Keratinocyte (primary cell): ENCODE results near the gene SAMD13. TPM values are rescaled to one million over a fixed set of nuclear protein-coding genes. Genes with fewer than 3 reads are reported as not detected.
A peak's percentile ranks its signal among the peaks of the same experiment; 100 is the strongest.

Experiments
- DNase-seq: peaks from one replicate; pipeline ENCODE4 v3.0.0-alpha.2; 2011; ENCODE audit warnings: low read depth, missing footprints, low spot score
- FAIRE-seq: peaks from 2 replicates; lab custom pipeline; 2011; peaks lifted over from hg19 to GRCh38; lab: Jason Lieb, UNC
- H2AFZ ChIP-seq: 2 replicates; pipeline ENCODE4 v1.6.0; 2012; ENCODE audit warnings: low read length, control low read depth, inconsistent platforms; ENCODE audit not compliant: control insufficient read depth
- H3K27ac ChIP-seq: 2 replicates; pipeline ENCODE4 v1.5.1; 2011; ENCODE audit warnings: low read length; ENCODE audit not compliant: control insufficient read depth, insufficient read depth
- H3K27me3 ChIP-seq: 3 replicates; pipeline ENCODE4 v1.6.0; 2011; ENCODE audit warnings: low read length; ENCODE audit not compliant: control insufficient read depth, insufficient read depth; ENCODE audit errors: extremely low read depth
- H3K36me3 ChIP-seq, 2 experiments: 2 replicates in 1 of 2; 3 replicates in 1 of 2; pipeline ENCODE4 v1.5.1; 2011; ENCODE audit warnings: low read length in 2 of 2, mild to moderate bottlenecking in 1 of 2; ENCODE audit not compliant: control insufficient read depth in 2 of 2, insufficient read depth in 2 of 2; ENCODE audit errors: extremely low read depth in 1 of 2
- H3K4me1 ChIP-seq: 3 replicates; pipeline ENCODE4 v1.5.1; 2011; ENCODE audit warnings: low read length; ENCODE audit not compliant: control insufficient read depth, insufficient read depth; ENCODE audit errors: extremely low read depth
- H3K4me2 ChIP-seq: 3 replicates; pipeline ENCODE4 v1.6.0; 2011; ENCODE audit warnings: low read depth, low read length; ENCODE audit not compliant: control insufficient read depth, insufficient read depth; ENCODE audit errors: extremely low read depth
- H3K4me3 ChIP-seq, 3 experiments: fragments of 200-600 bp in 1 of 3; sonication (generic) in 1 of 3; 2 replicates in 2 of 3; 3 replicates in 1 of 3; pipeline ENCODE4 v1.5.1; 2011 to 2016; ENCODE audit warnings: low read length in 3 of 3, mild to moderate bottlenecking in 3 of 3, control low read depth in 2 of 3, inconsistent platforms in 1 of 3, low read depth in 1 of 3, mixed read lengths in 1 of 3, mixed run types in 1 of 3, moderate library complexity in 1 of 3; ENCODE audit not compliant: control insufficient read depth in 2 of 3, insufficient read depth in 2 of 3; ENCODE audit errors: extremely low read depth in 1 of 3
- H3K79me2 ChIP-seq: 2 replicates; pipeline ENCODE4 v1.6.0; 2012; ENCODE audit warnings: low read length; ENCODE audit not compliant: control insufficient read depth, insufficient read depth
- H3K9ac ChIP-seq: 3 replicates; pipeline ENCODE4 v1.6.0; 2011; ENCODE audit warnings: low read length; ENCODE audit not compliant: control insufficient read depth, insufficient read depth; ENCODE audit errors: extremely low read depth
- H3K9me1 ChIP-seq: 3 replicates; pipeline ENCODE4 v1.6.0; 2011; ENCODE audit warnings: low read length; ENCODE audit not compliant: control insufficient read depth, insufficient read depth; ENCODE audit errors: extremely low read depth
- H3K9me3 ChIP-seq: 2 replicates; pipeline ENCODE4 v1.5.1; 2012; ENCODE audit warnings: low read depth, low read length; ENCODE audit not compliant: control insufficient read depth
- H4K20me1 ChIP-seq: 3 replicates; pipeline ENCODE4 v1.6.0; 2011; ENCODE audit warnings: low read length; ENCODE audit not compliant: control insufficient read depth, insufficient read depth; ENCODE audit errors: extremely low read depth
- EZH2 ChIP-seq: IDR thresholded peaks from one replicate; pipeline ENCODE4 v1.6.1; 2012; ENCODE audit warnings: inconsistent platforms, mild to moderate bottlenecking, low read length, moderate library complexity
- dilution Hi-C: fragments of 300-500 bp; cut with MboI; formaldehyde crosslinking; loops from one replicate; pipeline ENCODE4 v1.7.0; 2020; ENCODE audit warnings: low sequenced_read_pairs; ENCODE audit not compliant: extremely low pct_ligation_motif_present
- polyA plus RNA-seq, 5 experiments: library from polyadenylated mRNA; depleted of rRNA in 3 of 5; stranded (reverse) in 3 of 5; stranded (forward) in 1 of 5; unstranded in 1 of 5; fragments of >200 nt; gene quantifications; 1 replicate in 1 of 5; 2 replicates in 3 of 5; 3 replicates in 1 of 5; pipeline versions ENCODE4 v1.2.1 to v1.2.3, GENCODE V29; 2011 to 2012; ENCODE audit warnings: missing spikeins in 2 of 5, low read depth in 1 of 5, low replicate concordance in 1 of 5
- TF ChIP-seq, protein P1 (sequence below), 3 experiments: IDR thresholded peaks in 1 of 3; conservative IDR thresholded peaks in 1 of 3; optimal IDR thresholded peaks in 1 of 3; 2 replicates in 2 of 3; 3 replicates in 1 of 3; pipeline versions ENCODE3 to v1.5.1; 2011; ENCODE audit warnings: low read length in 3 of 3, mild to moderate bottlenecking in 3 of 3, moderate library complexity in 2 of 3, control low read depth in 1 of 3, inconsistent platforms in 1 of 3; ENCODE audit not compliant: insufficient read depth in 2 of 3; ENCODE audit errors: extremely low read depth in 1 of 3

SAMD13 gene
- polyA plus RNA-seq, 1 donor (not counting 4 experiments of a cell fraction or from before 2014, with no cell fraction given) = 0.75 TPM

- DNase-seq (no peak), FAIRE-seq (no peak)
- no peak overlapping the region for H3K4me3 ChIP-seq
- no peaks in the 10 kb centered on the region for H3K4me1 ChIP-seq
- H3K4me2 ChIP-seq = no peak overlapping the region
- H3K79me2 ChIP-seq = no peaks in the 10 kb centered on the region
- H3K27ac ChIP-seq = no peak overlapping the region
- H3K9ac ChIP-seq = no peak overlapping the region
- H3K9me1 ChIP-seq = no peaks in the 10 kb centered on the region
- no peaks in the 10 kb centered on the region for H3K9me3 ChIP-seq
- H3K27me3 ChIP-seq = no peaks in the 10 kb centered on the region
- dilution Hi-C loops = no loop called here
- TF ChIP-seq, protein P1, sequence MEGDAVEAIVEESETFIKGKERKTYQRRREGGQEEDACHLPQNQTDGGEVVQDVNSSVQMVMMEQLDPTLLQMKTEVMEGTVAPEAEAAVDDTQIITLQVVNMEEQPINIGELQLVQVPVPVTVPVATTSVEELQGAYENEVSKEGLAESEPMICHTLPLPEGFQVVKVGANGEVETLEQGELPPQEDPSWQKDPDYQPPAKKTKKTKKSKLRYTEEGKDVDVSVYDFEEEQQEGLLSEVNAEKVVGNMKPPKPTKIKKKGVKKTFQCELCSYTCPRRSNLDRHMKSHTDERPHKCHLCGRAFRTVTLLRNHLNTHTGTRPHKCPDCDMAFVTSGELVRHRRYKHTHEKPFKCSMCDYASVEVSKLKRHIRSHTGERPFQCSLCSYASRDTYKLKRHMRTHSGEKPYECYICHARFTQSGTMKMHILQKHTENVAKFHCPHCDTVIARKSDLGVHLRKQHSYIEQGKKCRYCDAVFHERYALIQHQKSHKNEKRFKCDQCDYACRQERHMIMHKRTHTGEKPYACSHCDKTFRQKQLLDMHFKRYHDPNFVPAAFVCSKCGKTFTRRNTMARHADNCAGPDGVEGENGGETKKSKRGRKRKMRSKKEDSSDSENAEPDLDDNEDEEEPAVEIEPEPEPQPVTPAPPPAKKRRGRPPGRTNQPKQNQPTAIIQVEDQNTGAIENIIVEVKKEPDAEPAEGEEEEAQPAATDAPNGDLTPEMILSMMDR (optimal IDR thresholded peaks at IDR 0.05 in 1 of 3, IDR thresholded peaks at IDR 0.05 in 1 of 3, conservative IDR thresholded peaks at IDR 0.05 in 1 of 3; ENCODE audit: extremely low read depth in 1 of 3, insufficient read depth in 2 of 3, low read length in 3 of 3) = no peak
- no peak for TF ChIP-seq EZH2
- H3K36me3 ChIP-seq = no peaks in the 10 kb centered on the region
- H2AFZ ChIP-seq = no peak overlapping the region
- H4K20me1 ChIP-seq = no peaks in the 10 kb centered on the region
These were observed 49.0 kb downstream of the SAMD13 start for GRCh38 chr1:84350550-84350949.

GRCh38 chr1:84352298-84353106 is 51.0 kb downstream of the SAMD13 start:
- Histone ChIP-seq H3K27me3 (no peaks in the 10 kb centered on the region), H3K4me1 (no peaks in the 10 kb centered on the region), H3K79me2 (no peaks in the 10 kb centered on the region), H3K36me3 (no peaks in the 10 kb centered on the region), H3K27ac (no peak overlapping the region), H3K9me1 (no peaks in the 10 kb centered on the region), H2AFZ (peak overlapping the region; percentile 4), H3K4me3 (no peak overlapping the region), H3K9ac (no peak overlapping the region), H4K20me1 (no peaks in the 10 kb centered on the region), H3K4me2 (no peak overlapping the region), H3K9me3 (no peaks in the 10 kb centered on the region)
- FAIRE-seq (no peak), DNase-seq (no peak)
- TF ChIP-seq, protein P1 (optimal IDR thresholded peaks at IDR 0.05 in 1 of 3, IDR thresholded peaks at IDR 0.05 in 1 of 3, conservative IDR thresholded peaks at IDR 0.05 in 1 of 3; ENCODE audit: extremely low read depth in 1 of 3, insufficient read depth in 2 of 3, low read length in 3 of 3) = no peak
- dilution Hi-C loops = no loop called here
